HG03108 (cell line): Measurements from ENCODE around the gene ATP11B.

Experiments used
- ATAC-seq: cut with Tn5 transposase; IDR thresholded peaks from one replicate; pipeline ENCODE4 v1.9.1; 2021; ENCODE audit warnings: moderate library complexity; ENCODE audit not compliant: unreplicated experiment

Gene ATP11B

DNA sequence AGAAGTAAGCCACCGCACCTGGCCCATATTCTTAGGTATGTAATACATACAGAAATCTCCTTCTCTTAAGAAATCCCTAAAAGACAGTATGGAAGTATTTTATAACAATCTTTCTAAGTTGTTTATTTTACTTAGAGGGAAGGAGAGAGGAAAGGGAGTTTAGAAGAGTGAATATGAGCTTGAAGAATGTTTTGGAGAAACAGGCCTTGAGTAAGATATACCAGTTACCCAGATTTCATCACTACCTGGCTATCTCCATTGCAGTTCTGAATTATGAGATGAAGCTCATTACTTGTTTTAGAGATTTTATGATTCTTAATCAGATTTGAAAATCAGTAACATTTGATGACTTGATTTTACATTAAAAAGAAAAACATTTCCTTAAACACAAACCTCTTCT is 115.2 kb downstream of the ATP11B start:
- ATAC-seq = no peak

DNA sequence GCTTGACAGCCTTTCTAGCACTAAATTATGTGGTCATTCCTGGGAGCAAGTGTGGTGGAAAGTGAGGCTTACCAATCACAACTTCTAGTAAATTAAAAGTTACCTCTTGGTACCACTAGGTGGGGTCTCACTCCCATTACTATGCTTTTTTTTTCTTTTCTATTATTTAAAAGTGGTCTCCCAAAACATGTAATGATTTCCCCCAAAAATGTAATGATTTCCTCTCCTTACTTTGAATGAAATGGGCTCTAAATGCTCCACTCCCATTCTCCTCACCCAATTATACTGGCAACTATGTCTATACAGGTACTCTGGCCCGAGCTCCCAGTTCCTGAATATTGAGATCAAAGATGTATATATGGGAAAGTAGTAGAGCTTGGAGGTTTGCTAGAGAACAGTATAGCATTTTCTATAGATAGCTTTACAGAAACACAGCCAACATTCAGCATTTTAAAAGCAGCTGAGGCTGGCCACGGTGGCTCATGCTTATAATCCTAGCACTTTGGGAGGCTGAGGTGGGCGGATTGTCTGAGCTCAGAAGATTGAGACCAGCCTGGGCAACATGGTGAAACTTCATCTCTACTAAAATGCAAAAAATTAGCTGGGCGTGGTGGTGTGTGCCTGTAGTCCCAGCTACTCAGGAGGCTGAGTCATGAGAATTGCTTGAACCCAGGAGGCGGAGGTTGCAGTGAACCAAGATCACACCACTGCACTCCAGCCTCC is 116.2 kb downstream of the ATP11B start:
- no peak for ATAC-seq

DNA sequence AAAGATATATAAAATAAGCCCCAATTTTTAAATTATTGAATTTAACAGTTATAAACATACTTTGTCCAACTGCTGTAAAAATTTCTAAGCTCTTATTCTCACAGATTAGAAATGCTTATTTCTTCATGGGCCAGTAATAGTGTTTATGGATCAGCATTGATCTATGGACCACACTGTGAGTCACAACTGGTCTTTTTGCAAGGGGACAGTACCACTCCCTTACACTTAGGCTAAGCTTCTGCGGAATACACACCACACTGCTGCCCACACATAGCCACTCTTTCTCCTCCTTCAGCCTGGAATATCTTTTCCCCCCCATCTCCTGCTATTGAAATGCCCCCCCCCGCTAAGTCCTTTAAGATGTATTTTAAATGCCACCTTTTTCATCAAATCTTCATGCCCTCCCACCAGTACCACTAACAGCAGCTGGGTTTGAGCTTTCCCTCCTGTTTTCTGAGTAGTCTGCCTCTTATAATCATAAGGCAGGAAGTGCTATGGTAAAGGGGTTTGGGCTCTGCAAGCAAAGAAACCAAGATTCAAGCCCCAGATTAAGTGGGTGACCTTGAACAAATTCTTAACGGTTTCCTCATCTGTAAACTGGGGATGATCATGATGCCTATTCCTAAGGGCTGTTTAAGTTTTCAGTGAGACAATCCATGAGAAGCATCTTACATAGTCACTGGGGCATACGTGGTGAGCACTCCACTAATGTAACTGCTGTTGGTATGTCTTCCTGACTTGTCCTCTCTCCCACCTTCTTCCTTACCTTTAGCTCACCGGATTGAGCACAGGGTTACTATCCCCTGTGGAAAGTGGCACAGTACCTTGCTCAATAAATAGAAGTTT is 117.9 kb downstream of the ATP11B start:
- no peak for ATAC-seq

DNA sequence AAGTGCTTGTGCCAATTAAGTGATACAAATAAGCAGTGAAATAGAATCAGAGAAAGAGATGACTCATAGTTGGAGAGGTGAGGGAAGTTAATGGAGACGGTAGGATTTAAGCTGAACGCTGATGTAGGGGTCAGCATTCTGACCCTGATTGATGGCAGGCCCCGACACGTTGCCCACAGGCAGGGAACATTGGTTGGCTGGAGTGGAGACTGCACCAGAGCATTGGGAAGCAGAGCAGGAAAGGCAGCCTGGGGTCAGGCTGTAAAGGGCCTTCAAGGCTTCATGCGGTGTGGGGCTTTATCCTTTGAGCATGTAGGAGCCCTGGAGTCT is 118.4 kb downstream of the ATP11B start:
- no peak for ATAC-seq

DNA sequence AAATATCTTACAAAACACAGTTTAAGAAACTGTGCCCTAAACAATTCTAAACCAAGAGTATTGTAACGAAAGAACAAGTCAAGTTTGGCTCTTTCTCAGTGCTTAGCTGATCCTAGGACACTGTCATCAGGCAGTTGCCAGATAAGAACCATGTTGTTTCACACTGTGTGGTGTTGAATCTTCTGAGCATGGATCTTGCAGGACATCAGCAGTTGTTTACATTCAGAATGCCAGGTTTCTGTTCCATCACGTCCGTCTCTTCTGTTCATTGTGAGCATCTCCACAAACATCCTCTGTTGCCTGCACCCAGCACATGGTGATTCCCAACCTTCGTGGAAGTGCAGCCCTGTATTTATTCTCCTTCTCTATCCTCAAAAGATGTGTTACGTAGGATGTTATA is 119.2 kb downstream of the ATP11B start:
- no peak for ATAC-seq

DNA sequence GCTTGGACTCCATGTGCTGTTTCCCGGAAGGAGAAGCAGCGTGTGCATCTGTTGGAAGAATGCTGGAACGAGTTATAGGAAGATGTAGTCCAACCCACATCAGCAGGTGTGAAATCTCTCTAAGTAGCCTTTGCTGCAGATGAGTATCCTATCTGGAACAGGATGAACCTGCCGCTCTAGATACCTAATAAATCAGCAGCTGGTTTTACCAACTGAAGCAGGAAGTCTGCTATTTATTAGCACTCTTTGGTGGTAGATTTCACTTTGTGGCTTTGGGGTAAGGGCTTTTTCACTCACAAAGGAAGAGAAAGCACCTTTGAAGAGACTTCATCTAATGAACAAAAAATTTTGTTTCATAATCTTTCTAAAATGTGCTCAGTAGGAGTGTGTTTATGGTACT is 120.6 kb downstream of the ATP11B start:
- peak; percentile 96 for ATAC-seq

DNA sequence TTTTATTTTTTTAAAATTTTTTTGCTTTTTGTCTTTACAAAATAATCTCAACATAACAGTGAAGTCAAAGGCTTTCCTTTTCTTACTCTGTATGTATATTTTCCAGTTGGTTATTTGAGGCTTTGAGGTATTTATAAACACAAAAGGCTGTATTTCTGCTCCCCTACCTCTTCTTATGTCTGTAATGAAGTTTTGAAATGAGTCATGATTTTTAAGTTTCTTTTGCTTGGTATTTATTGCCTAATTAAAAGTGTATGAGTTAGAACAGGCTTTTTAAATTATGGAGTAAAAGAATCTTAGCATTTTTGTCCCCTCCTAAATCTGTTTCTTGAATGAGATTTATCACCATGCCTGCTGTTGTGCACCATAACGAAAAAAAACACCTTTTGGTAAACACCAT is 121.0 kb downstream of the ATP11B start:
- ATAC-seq = peak; percentile 22

DNA sequence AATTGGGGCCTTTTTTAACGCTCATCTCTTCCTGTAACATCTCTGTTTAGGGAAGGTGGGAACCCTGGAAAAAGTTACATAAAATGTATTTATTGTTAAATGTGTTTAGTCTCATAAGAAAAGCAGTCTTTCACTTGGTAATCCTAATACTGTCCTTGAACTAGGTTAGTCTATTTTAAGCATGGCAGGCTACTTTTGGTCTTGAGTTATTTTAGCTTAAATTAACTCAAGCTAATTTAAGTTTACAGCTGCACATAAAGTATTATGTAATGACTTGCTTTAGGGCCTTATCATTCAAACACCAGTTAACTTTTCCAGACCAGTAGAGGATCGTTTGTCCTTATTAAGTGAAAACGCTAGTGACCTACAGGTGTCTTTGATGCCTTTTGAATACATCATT is 123.8 kb downstream of the ATP11B start:
- ATAC-seq = no peak

DNA sequence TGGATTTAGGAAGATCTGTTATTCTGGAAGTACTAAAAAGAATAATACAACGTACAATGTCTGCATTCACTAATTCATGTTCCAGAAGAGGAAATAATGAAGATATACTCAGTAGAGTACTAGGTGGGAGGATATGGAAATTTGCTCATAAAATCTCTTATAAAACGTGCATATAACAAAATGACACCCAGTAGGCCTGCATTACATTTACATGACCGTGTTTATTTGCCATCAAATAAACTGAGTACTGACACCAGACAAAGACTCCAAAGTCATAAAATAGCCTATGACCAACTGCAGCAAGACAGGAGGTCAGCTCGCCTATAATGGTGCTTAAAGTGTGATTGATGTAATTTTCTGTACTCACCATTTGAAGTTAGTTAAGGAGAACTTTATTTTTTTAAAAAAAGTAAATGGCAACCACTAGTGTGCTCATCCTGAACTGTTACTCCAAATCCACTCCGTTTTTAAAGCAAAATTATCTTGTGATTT is 126.6 kb downstream of the ATP11B start:
- ATAC-seq = no peak

DNA sequence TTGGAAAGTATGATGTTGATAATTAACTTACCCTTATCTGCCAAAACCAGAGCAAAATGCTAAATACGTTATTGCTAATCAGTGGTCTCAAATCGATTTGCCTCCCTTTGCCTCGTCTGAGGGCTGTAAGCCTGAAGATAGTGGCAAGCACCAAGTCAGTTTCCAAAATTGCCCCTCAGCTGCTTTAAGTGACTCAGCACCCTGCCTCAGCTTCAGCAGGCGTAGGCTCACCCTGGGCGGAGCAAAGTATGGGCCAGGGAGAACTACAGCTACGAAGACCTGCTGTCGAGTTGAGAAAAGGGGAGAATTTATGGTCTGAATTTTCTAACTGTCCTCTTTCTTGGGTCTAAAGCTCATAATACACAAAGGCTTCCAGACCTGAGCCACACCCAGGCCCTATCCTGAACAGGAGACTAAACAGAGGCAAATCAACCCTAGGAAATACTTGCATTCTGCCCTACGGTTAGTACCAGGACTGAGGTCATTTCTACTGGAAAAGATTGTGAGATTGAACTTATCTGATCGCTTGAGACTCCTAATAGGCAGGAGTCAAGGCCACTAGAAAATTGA is 127.3 kb downstream of the ATP11B start:
- no peak for ATAC-seq

DNA sequence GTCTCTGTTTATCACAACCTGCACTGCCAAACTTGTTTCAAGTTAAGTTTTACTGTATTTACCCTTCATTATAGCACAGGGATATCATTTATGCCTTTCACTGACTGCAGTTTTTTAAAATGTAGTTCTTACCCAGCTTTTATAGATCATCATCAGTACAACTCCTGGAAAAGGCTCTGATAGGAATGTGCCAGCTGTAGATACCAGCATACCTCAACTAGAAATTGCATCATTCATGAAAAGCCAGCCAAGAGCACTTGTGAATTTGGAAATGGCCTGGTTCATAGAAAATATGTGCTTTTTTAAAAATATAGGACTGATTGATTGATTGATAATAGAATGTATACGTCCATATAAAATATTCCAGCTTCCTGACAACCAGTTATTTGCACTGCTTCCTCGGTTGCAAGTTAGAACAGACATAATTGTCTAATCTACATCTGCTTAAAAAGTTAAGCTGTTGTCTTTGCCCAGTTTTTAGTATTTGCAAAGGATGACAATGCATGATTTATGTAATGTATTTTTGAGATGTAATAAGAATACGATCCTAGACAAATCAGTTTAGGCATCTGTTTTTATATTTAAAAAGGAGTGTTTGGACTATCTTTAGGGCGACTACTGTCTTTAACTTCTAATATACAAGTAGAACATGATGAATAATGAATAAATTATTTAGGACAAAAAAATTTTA is 128.5 kb downstream of the ATP11B start:
- ATAC-seq = no peak

DNA sequence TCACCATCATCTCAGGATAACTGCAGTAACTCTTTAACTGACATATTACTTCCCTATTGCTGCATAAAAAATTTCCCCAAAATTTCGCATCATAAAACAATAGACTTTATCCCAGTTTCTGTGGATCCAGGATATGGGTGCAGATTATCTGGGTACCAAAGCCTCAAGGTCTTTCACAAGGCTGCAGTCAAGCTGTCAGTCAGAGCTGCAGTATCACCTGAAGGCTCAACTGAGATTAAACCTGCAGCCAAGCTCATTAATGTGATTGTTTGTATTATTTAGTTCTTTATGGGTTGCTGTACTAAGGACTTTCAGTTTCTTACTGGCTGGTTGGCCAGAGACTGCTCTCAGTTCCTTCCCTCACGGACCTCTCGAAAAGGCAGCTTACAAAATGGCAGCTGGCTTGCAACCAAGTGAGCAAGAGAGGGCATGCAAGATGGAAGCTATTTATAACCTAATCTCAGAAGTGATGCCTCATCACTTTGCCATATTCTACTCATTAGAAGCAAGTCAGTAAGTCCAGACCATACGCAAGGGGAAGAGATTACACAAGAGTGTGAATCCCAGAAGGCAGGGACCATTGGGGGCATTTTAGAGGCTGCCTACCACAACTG is 132.1 kb downstream of the ATP11B start:
- peak; percentile 95 for ATAC-seq

DNA sequence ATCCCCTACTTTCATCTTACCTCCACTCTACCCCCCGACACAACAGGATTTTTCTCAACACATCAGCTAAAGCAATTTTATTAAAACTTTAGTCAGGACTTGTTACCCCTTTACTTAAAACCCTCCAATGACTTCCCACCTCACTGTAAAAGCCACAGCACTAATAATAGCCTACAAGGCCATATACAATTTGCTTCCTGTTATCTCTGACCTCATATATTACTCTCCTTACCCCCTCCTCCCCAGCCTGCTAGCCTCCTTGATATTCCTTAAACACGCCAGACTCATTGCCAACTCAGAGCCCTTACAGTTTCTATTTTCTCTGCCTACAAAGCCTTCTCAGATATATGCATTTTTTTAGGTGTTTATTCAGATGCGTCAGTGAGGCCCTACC is 132.6 kb downstream of the ATP11B start:
- peak; percentile 15 for ATAC-seq

DNA sequence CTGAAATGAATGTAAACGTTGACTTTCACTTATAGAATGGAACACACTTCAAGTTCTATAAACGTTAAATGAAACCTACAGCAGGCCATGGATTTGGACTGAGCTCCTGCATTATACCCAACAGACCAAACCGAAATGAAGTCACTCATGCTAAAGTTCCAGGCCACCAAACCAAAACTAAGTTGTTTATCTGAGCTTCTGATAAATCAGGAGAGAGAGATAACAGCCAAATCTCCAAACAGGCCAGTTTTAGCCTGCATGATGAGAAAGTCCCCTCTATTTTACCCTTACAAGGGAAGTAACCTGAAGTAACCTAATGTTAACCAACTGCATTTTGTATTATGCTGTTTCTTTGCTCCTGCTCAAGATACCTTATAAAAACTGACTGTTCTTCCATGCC is 142.5 kb downstream of the ATP11B start:
- ATAC-seq = no peak

DNA sequence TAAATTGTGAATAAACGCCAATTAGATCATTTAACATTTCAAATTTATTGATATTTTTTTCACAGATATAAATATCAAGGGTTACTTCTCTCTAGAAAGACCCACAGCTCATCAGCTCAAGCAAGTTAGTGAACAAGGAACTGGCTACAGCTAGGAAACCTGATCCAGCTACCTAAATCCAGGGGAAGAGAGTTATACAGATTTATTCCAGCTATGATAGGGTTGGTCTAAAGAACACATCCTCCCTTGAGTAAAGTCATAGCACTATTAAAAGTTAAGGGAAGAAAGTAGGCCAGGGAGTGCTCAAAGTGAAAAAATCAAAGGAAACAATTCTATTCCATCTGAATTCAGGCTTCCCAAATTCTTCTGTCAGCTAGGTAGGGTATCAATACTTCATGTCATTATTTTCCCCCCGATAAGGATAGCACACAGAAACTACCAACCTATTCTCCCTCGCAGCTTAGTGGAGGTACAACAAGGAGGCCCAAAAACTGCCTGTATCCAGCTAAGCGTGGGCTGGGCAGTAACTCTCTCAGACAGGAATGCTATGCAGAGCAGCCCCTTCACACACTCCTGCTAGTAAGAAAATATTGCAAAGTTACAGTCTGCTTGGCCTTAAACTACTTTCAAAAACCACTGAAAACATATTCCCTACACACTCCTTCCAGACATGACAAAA is 143.1 kb downstream of the ATP11B start:
- ATAC-seq = no peak

DNA sequence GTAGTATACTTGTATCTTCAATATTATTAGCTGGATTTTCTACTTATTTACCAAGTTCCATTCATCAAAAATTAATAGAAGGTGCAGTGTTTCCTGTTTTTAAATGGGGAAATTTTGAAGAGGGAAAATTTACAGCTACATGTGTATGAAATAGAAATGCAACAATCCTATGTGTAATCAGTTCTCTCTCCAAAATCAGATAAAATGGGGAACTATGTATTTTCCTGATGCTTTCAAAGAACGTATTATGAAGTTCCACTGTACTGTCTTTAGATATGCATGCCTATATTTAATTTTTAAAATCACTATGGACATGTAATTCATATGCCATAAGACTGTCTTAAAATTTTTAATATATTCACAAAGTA is 143.6 kb downstream of the ATP11B start:
- no peak for ATAC-seq

DNA sequence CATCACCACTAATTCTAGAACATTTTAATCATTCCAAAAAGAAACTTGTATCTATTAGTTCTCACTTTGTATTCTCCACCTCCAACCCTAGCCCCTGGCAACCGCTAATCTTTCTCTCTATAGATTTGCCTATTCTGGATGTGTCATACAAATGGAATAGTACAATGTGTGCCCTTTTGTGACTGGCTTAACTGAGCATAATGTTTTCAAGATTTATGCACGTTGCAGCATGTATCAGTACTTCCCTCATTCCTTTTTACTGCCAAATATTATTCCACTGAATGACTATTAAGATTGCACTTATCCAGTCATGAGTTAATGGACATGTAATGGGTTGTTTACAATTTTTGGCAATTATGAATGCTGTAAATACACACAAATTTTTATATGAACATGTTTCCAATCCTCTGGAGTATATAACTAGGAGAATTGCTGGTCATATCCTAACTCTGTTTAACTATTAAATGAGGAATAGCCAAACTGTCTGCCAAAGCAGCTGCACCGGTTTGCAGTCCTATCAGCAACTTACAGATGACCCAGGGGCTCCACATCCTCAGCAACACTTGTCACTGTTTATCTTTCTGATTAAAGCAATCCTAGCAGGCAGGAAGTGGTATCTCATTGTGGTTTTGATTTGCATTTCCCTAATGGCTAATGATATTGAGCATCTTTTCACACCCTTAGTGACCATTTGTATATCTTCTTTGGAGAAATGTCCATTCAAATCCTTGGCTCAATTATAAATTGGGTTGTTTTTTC is 144.2 kb downstream of the ATP11B start:
- peak; percentile 84 for ATAC-seq

DNA sequence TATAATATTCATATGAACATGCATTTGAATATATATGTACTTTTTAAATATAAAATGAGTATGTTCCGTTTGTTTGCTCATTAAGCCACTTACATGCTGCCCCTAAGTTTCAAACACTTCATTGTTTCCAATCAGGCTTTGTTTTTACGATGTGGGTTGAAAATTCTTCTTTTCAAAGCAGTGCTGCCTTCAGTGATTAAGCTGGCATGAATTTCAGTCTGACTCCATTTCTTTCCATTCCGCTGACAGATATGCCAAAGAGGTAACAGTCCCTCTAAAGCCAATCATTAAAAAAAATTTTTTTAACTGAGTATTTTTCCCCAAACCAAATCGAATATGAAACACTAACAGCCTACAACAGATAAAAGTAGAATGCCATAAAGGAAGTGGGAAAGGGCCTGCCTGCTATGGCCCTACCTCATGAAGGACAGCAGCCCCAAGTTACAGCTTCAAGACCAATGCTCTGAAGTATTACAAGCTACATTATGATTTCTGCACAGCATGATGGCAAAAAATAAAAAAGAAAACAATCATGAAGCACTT is 147.0 kb downstream of the ATP11B start:
- ATAC-seq = no peak

DNA sequence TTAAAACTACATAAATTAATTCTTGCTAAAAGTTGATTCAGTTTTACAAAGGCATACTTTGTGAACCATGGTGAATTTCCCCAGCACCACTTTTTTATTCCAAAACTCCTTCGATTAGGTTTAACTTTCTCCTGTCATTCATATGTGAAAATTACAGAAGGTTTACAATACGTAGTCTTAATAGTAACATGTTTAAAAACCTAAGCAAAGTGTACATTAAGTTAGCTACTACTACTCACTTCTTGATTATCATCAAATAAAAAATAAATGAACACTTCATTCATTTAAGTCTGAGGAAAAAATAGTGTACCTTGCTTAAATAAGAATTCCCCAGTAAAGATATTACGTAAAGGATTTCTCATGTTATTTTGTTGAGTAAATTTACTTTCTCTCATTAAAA is 148.4 kb downstream of the ATP11B start:
- ATAC-seq = no peak

DNA sequence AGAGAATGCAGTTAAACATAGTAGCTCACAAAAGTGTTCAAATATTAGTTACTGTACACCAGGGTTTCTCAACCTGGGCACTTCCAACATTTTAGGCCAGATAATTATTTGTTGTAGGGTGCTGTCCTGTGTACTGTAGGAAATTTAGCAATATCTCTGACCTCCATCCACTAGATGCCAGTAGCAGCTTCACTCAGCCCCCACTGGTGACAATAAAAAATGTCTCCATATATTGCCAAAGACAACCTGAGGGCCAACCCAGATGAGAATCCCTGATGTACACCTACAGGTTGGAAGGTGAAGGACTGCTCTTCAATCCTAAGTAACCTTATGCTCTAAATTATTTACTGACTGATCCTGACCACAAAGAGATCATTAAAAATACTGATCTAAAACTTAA is 154.6 kb downstream of the ATP11B start:
- no peak for ATAC-seq
